ENCODE results near the gene CES2.

DNA sequence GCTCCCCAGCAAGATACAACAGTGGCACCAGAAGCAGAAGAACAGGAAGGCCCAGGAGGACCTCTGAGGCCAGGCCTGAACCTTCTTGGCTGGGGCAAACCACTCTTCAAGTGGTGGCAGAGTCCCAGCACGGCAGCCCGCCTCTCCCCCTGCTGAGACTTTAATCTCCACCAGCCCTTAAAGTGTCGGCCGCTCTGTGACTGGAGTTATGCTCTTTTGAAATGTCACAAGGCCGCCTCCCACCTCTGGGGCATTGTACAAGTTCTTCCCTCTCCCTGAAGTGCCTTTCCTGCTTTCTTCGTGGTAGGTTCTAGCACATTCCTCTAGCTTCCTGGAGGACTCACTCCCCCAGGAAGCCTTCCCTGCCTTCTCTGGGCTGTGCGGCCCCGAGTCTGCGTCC lies 37.7 kb downstream of the CES2 start:
- TF ChIP-seq, protein P1, sequence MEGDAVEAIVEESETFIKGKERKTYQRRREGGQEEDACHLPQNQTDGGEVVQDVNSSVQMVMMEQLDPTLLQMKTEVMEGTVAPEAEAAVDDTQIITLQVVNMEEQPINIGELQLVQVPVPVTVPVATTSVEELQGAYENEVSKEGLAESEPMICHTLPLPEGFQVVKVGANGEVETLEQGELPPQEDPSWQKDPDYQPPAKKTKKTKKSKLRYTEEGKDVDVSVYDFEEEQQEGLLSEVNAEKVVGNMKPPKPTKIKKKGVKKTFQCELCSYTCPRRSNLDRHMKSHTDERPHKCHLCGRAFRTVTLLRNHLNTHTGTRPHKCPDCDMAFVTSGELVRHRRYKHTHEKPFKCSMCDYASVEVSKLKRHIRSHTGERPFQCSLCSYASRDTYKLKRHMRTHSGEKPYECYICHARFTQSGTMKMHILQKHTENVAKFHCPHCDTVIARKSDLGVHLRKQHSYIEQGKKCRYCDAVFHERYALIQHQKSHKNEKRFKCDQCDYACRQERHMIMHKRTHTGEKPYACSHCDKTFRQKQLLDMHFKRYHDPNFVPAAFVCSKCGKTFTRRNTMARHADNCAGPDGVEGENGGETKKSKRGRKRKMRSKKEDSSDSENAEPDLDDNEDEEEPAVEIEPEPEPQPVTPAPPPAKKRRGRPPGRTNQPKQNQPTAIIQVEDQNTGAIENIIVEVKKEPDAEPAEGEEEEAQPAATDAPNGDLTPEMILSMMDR (IDR thresholded peaks at IDR 0.05): no peak
- no peak for TF ChIP-seq POLR2A (IDR thresholded peaks at IDR 0.05)
- TF ChIP-seq POLR2AphosphoS5 (IDR thresholded peaks at IDR 0.05): no peak

All from stomach (tissue), 4 donors.